SHP77 treated with DMSO at 0.1 percent for 48 hours (cell line): ENCODE measurements around the gene TMEM69.
"Not testable (repeated sequence)": the region's sequence is repeated elsewhere in the genome, so short reads cannot be mapped to it uniquely, and the experiment has no call there.

Experiments
- DNase-seq: peaks from one replicate; lab custom pipeline; 2025; lab: John Stamatoyannopoulos, UW

The TMEM69 gene

GRCh38 chr1:45687754-45688740 lies at the start of gene TMEM69:
Gene TMEM69 (plus strand): TSS chr1:45688181. CDS start chr1:45691069, 2,888 bp downstream.
- DNase-seq = peak; percentile 77

GRCh38 chr1:45640293-45640692 lies 47.7 kb upstream of the TMEM69 start:
- no peak for DNase-seq

GRCh38 chr1:45643321-45643720 lies 44.7 kb upstream of the TMEM69 start:
- no peak for DNase-seq

GRCh38 chr1:45643978-45644377 lies 44.0 kb upstream of the TMEM69 start:
- no peak for DNase-seq

- no peak for DNase-seq
Measured at GRCh38 chr1:45644661-45645060, 43.3 kb upstream of the TMEM69 start.

GRCh38 chr1:45647248-45648021 lies 40.5 kb upstream of the TMEM69 start:
- DNase-seq = no peak

GRCh38 chr1:45654540-45655280 lies 33.3 kb upstream of the TMEM69 start:
- DNase-seq = no peak

GRCh38 chr1:45656573-45657226 lies 31.3 kb upstream of the TMEM69 start:
- no peak for DNase-seq

- DNase-seq = no peak
Measured at GRCh38 chr1:45658171-45658570, 29.8 kb upstream of the TMEM69 start.

GRCh38 chr1:45659222-45659621 lies 28.8 kb upstream of the TMEM69 start:
- no peak for DNase-seq

GRCh38 chr1:45660336-45660735 lies 27.6 kb upstream of the TMEM69 start:
- no peak for DNase-seq

GRCh38 chr1:45666836-45667235 lies 21.1 kb upstream of the TMEM69 start:
- DNase-seq = no peak

GRCh38 chr1:45667321-45668111 lies 20.5 kb upstream of the TMEM69 start:
- DNase-seq = no peak

- DNase-seq = no peak
Measured at GRCh38 chr1:45668526-45668925, 19.5 kb upstream of the TMEM69 start.

GRCh38 chr1:45669379-45669778 lies 18.6 kb upstream of the TMEM69 start:
- DNase-seq = no peak

GRCh38 chr1:45669859-45670655 lies 17.9 kb upstream of the TMEM69 start:
- DNase-seq = no peak

GRCh38 chr1:45673956-45674355 lies 14.0 kb upstream of the TMEM69 start:
- DNase-seq = no peak

GRCh38 chr1:45674478-45674877 lies 13.5 kb upstream of the TMEM69 start:
- DNase-seq = no peak

GRCh38 chr1:45676553-45676952 lies 11.4 kb upstream of the TMEM69 start:
- DNase-seq = not testable (repeated sequence)

- no peak for DNase-seq
Measured at GRCh38 chr1:45677751-45678245, 10.2 kb upstream of the TMEM69 start.
